Osteoblast (primary cell): ENCODE data around the gene MAP4K4. TPM values are rescaled to one million over a fixed set of nuclear protein-coding genes. Genes with fewer than 3 reads are reported as not detected.
A peak's percentile ranks its signal among the peaks of the same experiment; 100 is the strongest.

Source experiments
- DNase-seq: peaks from one replicate; pipeline ENCODE4 v3.0.0; 2011; ENCODE audit warnings: low spot score, mixed read lengths; ENCODE audit not compliant: insufficient read length; ENCODE audit errors: missing footprints
- H2AFZ ChIP-seq: 2 replicates; pipeline ENCODE4 v1.6.0; 2011; ENCODE audit warnings: mild to moderate bottlenecking, low read length
- H3K27ac ChIP-seq: 2 replicates; pipeline ENCODE4 v1.5.1; 2011; ENCODE audit warnings: mild to moderate bottlenecking, low read depth, low read length, moderate library complexity
- H3K27me3 ChIP-seq: 2 replicates; pipeline ENCODE4 v1.6.0; 2012; ENCODE audit warnings: mild to moderate bottlenecking, control low read depth, inconsistent platforms, low read length, moderate library complexity; ENCODE audit not compliant: insufficient read depth
- H3K36me3 ChIP-seq: 2 replicates; pipeline ENCODE4 v1.5.1; 2011; ENCODE audit warnings: mild to moderate bottlenecking, low read length, control low read depth, moderate library complexity; ENCODE audit not compliant: insufficient read depth
- H3K4me1 ChIP-seq: 2 replicates; pipeline ENCODE4 v1.5.1; 2011; ENCODE audit warnings: mild to moderate bottlenecking, low read length, control low read depth, moderate library complexity; ENCODE audit not compliant: insufficient read depth
- H3K4me2 ChIP-seq: 2 replicates; pipeline ENCODE4 v1.6.0; 2011; ENCODE audit warnings: mild to moderate bottlenecking, low read length; ENCODE audit not compliant: insufficient read depth
- H3K4me3 ChIP-seq: fragments of 200-600 bp; sonication (generic); 3 replicates; pipeline ENCODE4 v1.5.1; 2012; ENCODE audit warnings: mild to moderate bottlenecking, low read length, inconsistent platforms; ENCODE audit not compliant: insufficient read depth
- H3K79me2 ChIP-seq: 2 replicates; pipeline ENCODE4 v1.6.0; 2012; ENCODE audit warnings: mild to moderate bottlenecking, low read length, control low read depth, inconsistent platforms; ENCODE audit not compliant: insufficient read depth
- H3K9me3 ChIP-seq: 2 replicates; pipeline ENCODE4 v1.5.1; 2011; ENCODE audit warnings: low read depth, low read length, control low read depth
- H4K20me1 ChIP-seq: 2 replicates; pipeline ENCODE4 v1.6.0; 2012; ENCODE audit warnings: mild to moderate bottlenecking, low read length, control low read depth; ENCODE audit not compliant: insufficient read depth
- total RNA-seq: library from RNA; depleted of rRNA; stranded (reverse); fragments of >200 nt; gene quantifications from 2 replicates; pipeline ENCODE4 v1.2.3, GENCODE V29; 2012
- TF ChIP-seq, protein P1 (sequence below): IDR thresholded peaks from 2 replicates; pipeline ENCODE4 v1.5.1; 2011; ENCODE audit warnings: mild to moderate bottlenecking, low read depth, low read length, moderate library complexity; ENCODE audit errors: extremely low read depth

Gene MAP4K4
- total RNA-seq, 1 donor, result 231 TPM

DNA sequence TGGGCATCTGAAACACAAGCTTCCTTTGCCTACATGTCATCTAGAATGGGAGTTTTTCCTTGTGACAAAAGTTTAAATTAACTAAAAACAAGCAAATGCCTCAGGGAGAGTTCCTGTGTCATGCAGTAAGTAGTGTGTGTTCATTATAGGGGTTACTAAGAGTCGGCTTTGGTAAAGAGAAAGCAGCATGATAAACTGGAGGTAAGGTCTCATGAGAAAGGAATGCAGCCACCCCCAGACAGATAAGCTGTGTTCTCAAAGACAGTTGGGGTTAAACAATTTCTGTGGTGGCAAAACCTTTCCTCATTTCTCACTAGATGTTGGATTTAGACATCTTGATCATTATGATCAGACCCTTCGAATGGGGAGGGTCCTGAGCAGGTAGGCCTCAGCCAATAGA is 129.7 kb downstream of the MAP4K4 start:
- Histone ChIP-seq H3K4me3 (peak overlapping the region; percentile 34), H3K4me1 (peaks cover 83% of the 10 kb centered on the region), H4K20me1 (peaks cover 24% of the 10 kb centered on the region), H3K36me3 (peaks cover 49% of the 10 kb centered on the region), H3K9me3 (no peaks in the 10 kb centered on the region), H3K27ac (peak overlapping the region; percentile 95), H3K4me2 (peak overlapping the region; percentile 67), H2AFZ (no peak overlapping the region), H3K79me2 (peaks cover 83% of the 10 kb centered on the region), H3K27me3 (no peaks in the 10 kb centered on the region)
- TF ChIP-seq, protein P1, sequence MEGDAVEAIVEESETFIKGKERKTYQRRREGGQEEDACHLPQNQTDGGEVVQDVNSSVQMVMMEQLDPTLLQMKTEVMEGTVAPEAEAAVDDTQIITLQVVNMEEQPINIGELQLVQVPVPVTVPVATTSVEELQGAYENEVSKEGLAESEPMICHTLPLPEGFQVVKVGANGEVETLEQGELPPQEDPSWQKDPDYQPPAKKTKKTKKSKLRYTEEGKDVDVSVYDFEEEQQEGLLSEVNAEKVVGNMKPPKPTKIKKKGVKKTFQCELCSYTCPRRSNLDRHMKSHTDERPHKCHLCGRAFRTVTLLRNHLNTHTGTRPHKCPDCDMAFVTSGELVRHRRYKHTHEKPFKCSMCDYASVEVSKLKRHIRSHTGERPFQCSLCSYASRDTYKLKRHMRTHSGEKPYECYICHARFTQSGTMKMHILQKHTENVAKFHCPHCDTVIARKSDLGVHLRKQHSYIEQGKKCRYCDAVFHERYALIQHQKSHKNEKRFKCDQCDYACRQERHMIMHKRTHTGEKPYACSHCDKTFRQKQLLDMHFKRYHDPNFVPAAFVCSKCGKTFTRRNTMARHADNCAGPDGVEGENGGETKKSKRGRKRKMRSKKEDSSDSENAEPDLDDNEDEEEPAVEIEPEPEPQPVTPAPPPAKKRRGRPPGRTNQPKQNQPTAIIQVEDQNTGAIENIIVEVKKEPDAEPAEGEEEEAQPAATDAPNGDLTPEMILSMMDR, result no peak
- peak; percentile 85 for DNase-seq

DNA sequence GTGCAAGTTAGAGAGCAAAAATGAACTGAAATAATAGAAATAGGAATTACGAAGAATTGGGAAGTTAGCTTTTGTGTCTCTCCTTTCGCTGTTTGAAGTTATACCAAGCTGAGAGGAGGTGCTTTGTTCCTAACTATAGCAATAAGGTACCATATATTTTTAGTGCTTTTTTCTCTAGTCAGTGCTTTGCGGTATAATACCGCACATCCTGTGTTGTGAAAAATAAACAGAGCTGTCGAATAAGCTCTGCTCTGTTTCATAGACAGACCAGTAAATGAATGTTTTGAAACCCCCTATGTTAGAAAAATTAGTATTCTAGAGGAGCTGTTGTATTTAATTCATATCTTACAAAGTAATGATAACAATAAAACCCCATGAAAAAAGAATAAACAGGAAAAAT is 130.8 kb downstream of the MAP4K4 start:
- H3K27me3 ChIP-seq, result no peaks in the 10 kb centered on the region
- no peak overlapping the region for H3K4me2 ChIP-seq
- H3K36me3 ChIP-seq, result peaks cover 53% of the 10 kb centered on the region
- no peak for DNase-seq
- H2AFZ ChIP-seq, result no peak overlapping the region
- TF ChIP-seq, protein P1, result no peak
- H3K4me1 ChIP-seq, result peaks cover 74% of the 10 kb centered on the region
- H3K4me3 ChIP-seq, result no peak overlapping the region
- peak overlapping the region; percentile 95 for H3K27ac ChIP-seq
- H4K20me1 ChIP-seq, result peaks cover 17% of the 10 kb centered on the region
- no peaks in the 10 kb centered on the region for H3K9me3 ChIP-seq
- H3K79me2 ChIP-seq, result peaks cover 79% of the 10 kb centered on the region

DNA sequence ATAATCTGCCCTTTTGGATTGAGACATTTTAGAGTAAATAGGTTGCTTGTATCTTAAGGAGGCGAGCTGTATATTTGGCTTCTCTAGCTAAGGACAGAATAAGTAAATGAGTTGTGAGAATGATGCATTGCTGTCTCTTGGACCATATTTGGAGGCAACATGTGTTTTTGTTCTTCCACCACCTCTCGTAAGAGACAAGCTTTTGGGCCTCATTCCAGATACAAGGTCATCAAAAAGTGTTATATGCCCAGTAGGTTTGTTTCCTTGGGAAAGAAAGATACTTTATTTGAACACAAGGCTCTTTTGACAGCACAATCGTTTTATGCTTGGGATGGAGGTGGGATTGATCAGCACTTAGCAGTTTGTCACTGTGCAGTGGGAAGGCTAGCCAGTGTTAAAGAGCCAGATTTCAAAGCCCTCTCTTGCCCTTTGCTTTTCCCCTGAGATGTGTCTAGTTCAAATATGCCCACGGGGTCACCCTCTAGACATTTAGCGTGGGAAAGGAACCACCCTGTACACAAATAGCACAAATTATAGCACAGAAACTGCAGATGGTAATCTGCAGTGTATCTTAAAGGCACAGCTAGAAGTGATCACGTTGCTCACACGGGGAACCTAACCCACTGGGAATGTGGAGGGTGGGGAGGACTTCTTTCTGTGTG is 131.3 kb downstream of the MAP4K4 start:
- H3K36me3 ChIP-seq, result peaks cover 53% of the 10 kb centered on the region
- H3K4me3 ChIP-seq, result no peak overlapping the region
- DNase-seq, result no peak
- peaks cover 75% of the 10 kb centered on the region for H3K79me2 ChIP-seq
- H3K4me1 ChIP-seq, result peaks cover 69% of the 10 kb centered on the region
- no peaks in the 10 kb centered on the region for H3K27me3 ChIP-seq
- no peaks in the 10 kb centered on the region for H3K9me3 ChIP-seq
- TF ChIP-seq, protein P1, result no peak
- peaks cover 12% of the 10 kb centered on the region for H4K20me1 ChIP-seq
- H2AFZ ChIP-seq, result no peak overlapping the region
- H3K4me2 ChIP-seq, result no peak overlapping the region
- peak overlapping the region; percentile 95 for H3K27ac ChIP-seq

DNA sequence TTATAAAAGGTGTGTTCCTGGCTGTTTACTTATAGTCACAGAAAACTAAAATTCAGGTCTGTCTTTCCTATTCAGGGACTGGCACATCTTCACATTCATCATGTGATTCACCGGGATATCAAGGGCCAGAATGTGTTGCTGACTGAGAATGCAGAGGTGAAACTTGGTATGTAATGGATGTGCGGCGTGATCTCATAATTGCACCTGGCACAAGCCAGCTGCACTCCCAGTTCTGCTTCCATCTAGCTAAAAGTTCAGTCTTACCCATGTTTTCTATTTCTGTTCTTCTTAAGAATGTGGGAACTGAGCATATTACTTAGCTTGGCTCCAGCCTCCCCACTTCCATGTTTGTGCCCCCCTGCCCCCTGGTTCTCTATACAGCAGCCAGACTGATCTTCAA is 131.9 kb downstream of the MAP4K4 start:
- DNase-seq, result no peak
- Histone ChIP-seq H3K27ac (peak overlapping the region; percentile 95), H3K4me3 (no peak overlapping the region), H4K20me1 (peaks cover 12% of the 10 kb centered on the region), H2AFZ (no peak overlapping the region), H3K79me2 (peaks cover 78% of the 10 kb centered on the region), H3K4me2 (no peak overlapping the region), H3K27me3 (no peaks in the 10 kb centered on the region), H3K36me3 (peaks cover 56% of the 10 kb centered on the region), H3K4me1 (peaks cover 69% of the 10 kb centered on the region), H3K9me3 (no peaks in the 10 kb centered on the region)
- TF ChIP-seq, protein P1, result no peak
